Activated CD8-positive, alpha-beta memory T cell treated with anti-CD3 and anti-CD28 coated beads for 36 hours (primary cell): ENCODE measurements around the gene SERPINB5. TPM values are rescaled to one million over a fixed set of nuclear protein-coding genes. Genes with fewer than 3 reads are reported as not detected.

ENCODE experiments used
- CTCF ChIA-PET: fragments of 350-600 bp; sonication (Branson Sonifier 250); formaldehyde crosslinking; loops from one replicate; lab custom pipeline; 2021; ENCODE audit warnings: antibody characterized with exemption; lab: Charles Lee
- POLR2A ChIA-PET: fragments of 350-600 bp; sonication (Branson Sonifier 250); formaldehyde crosslinking; loops from one replicate; lab custom pipeline; 2021; ENCODE audit warnings: antibody characterized with exemption; lab: Charles Lee
- total RNA-seq, 2 experiments: library from RNA; stranded (reverse); gene quantifications; one replicate each; pipeline ENCODE4 v1.2.3, GENCODE V29; 2021

SERPINB5 gene
- total RNA-seq, 2 experiments from 2014 or later: not detected

- ChIA-PET CTCF (interaction anchor here (1.0 kb wide), 1 partner anchor 421 kb away, joined by 4 read pairs; no protein-coding TSS in a partner anchor), POLR2A (interaction anchor here (0.6 kb wide), 1 partner anchor 35 kb away, joined by 4 read pairs; no protein-coding TSS in a partner anchor)
Measured at GRCh38 chr18:63514888-63515678, 38.3 kb downstream of the SERPINB5 start.

DNA sequence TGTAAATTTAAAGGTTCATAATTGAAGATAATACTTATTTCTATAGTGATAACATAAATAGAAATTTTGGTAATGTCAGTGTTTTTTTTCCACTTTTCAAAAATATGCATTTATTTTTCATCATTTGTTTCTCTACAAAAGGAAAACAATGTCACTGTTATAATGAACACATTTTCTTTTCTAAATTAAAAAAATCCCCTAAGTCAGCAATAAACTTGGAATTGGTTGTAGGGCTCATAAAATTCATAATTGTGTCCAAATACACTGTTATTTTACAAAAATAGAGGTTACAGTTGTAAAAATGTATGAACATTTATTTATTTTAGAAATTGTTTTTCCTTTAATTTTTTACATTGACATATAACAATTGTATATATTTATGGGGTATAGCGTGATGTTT lies 39.0 kb downstream of the SERPINB5 start:
- ChIA-PET CTCF (no interaction called here), POLR2A (no interaction called here)

GRCh38 chr18:63518178-63519012 lies 41.6 kb downstream of the SERPINB5 start:
- POLR2A ChIA-PET: no interaction called here
- CTCF ChIA-PET: interaction anchor here (0.8 to 2.8 kb wide), 16 partner anchors 8 to 464 kb away, joined by 3 to 17 read pairs (median 4); no protein-coding TSS in a partner anchor

DNA sequence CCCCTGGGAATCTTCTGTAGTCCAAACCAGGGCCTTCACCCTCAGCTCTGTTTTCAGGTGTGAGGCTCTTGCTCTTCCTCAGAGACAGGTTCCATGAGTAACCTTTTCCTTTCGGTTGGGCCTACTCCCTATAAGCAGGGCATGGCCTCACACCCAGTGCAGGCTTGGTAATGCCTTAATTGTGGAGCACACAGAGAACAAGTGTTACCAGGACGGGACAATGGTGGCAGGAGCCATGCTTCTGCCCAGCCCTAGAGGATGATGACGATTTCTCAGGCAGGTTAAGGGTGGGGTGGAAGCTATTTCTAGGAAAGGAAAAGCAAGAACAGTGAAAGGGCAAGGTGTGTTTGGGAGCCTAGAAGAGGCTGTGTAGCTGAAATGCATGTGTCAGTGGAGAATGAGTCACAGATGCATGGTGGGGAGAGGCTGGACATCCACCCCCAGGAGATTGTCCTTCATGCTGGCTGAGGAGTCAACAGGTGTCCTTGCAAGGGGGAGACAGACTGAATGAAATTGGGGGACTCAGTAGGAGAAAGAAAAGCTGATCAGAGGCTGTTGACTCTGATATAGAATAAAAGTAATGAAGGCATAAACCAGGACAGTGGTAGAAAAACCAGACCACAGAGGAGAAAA lies 43.4 kb downstream of the SERPINB5 start:
- ChIA-PET POLR2A (no interaction called here), CTCF (interaction anchor here (2.8 kb wide), 1 partner anchor 416 kb away, joined by 17 read pairs; no protein-coding TSS in a partner anchor)

DNA sequence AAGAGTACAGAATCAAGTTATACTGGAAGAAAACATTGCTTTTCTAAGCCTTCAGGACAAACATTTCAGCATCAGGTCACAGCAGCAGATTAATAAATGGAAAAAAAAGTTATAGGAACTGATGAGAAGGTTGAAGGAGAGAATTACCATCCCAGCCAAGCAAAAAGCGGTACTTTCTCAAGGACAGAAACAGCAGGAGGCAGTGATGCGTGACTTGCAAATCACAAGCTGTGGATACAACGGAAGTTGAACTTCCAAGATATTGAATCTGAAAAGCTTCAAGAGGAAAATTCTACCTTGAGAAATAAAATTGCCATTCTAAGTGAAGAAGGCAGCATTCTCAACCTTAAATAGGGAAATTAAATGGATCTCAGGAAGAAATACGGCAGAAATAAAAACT lies 46.9 kb downstream of the SERPINB5 start:
- ChIA-PET CTCF (no interaction called here), POLR2A (no interaction called here)

GRCh38 chr18:63527251-63527650 lies 50.5 kb downstream of the SERPINB5 start:
- CTCF ChIA-PET: interaction anchor here (2.0 kb wide), 1 partner anchor 9 kb away, joined by 5 read pairs; no protein-coding TSS in a partner anchor
- POLR2A ChIA-PET: no interaction called here

GRCh38 chr18:63528863-63529492 lies 52.2 kb downstream of the SERPINB5 start:
- ChIA-PET CTCF (no interaction called here), POLR2A (no interaction called here)

DNA sequence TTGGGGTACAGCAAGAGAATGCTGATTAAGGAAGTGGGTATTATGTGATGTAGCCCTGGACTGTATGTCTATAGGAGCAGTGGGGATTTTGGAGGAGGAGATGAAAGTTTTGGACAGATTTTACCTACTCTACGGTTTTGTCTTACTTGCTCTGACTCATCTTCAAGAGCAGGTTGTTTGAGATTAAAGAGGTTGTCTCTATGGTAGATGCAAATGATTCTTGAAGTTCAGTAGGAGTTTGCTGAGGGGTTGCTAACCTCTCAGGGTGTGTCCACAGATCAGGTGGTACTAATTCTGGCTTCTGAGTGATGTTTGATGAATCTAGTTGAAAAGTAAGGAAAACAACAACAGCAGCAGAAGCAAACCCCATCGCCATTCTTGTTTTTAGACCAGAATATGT lies 55.7 kb downstream of the SERPINB5 start:
- POLR2A ChIA-PET: no interaction called here
- CTCF ChIA-PET: no interaction called here

GRCh38 chr18:63534615-63535014 lies 57.9 kb downstream of the SERPINB5 start:
- CTCF ChIA-PET: no interaction called here

DNA sequence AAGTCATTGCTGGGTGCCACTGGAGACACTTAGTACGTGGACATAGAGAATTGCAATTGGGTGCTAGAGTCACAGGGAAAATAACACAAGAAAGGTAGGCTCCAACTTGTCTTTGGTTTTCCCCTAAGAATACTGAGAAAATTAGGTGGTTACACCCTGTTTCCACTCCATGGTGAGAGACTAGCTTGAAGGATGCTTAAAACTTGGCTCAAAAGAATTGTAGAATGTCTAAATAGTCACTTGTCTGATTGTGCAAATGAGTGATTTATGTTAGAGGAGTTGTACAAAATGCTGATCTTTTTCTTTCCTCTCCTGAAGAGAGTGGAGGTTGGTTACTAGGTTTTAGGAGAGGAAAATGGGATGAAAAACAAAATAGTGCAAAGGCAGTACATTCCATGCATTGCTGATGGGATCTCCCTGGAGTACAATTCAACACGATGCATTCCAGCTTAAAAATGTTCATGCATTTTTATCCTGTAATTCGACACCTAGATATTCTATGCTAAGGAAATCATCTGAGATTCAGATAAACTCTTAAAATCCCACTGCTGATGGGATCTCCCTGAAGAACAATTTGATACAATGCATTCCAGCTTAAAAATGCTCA lies 63.2 kb downstream of the SERPINB5 start:
- CTCF ChIA-PET: no interaction called here
- POLR2A ChIA-PET: no interaction called here

More at GRCh38 chr18:63534615-63535014, 57.9 kb downstream of the SERPINB5 start:
- POLR2A ChIA-PET: no interaction called here

- ChIA-PET CTCF (no interaction called here), POLR2A (no interaction called here)
Measured at GRCh38 chr18:63542069-63542468, 65.3 kb downstream of the SERPINB5 start, which contains the start of gene SERPINB12. SERPINB12 (plus strand) TSS chr18:63542369; CDS start chr18:63556160, 13,791 bp downstream.

DNA sequence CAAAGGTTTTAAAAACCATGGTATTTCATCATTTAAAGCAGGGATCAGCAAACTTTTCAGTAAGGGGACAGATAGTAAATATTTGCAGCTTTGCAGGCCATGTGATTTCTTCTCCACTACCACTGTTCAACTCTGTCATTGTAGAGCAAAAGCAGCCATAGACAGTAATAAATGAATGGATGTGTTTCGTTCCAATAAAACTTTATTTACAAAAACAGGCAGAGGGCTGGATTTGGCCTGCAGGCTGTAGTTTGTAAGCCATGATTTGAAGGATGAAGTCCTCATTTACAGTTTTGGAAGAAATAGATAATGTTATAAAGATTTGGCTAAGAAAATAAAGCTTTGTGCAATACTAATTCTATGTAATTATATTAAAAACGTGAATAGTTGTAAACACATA lies 67.3 kb downstream of the SERPINB5 start:
- POLR2A ChIA-PET: no interaction called here
- CTCF ChIA-PET: no interaction called here

GRCh38 chr18:63545000-63545399 lies 68.2 kb downstream of the SERPINB5 start:
- ChIA-PET CTCF (no interaction called here), POLR2A (no interaction called here)

GRCh38 chr18:63550068-63550467 lies 73.3 kb downstream of the SERPINB5 start:
- ChIA-PET POLR2A (interaction anchor here (0.5 kb wide), 1 partner anchor 35 kb away, joined by 4 read pairs; no protein-coding TSS in a partner anchor), CTCF (interaction anchor here (1.0 kb wide), 1 partner anchor 31 kb away, joined by 3 read pairs; no protein-coding TSS in a partner anchor)

DNA sequence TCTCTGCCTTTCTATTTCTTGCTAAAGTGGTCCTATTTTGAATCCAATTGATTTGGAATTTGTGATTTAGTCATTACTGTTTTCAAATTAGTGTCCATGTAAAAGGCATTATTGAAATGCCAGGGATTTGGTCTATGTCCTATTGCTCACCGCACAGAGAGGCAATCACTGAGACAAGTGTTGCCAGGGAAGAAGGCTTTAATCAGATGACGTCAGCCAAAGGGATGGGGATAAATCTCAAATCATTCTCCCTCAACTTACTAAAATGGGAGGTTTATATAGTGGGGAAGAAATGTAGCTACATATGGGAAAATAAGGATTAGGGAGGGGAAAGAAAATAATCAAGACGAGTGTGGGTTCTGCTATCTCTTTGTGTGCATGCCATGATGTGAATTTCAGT lies 75.0 kb downstream of the SERPINB5 start:
- ChIA-PET CTCF (no interaction called here), POLR2A (no interaction called here)

DNA sequence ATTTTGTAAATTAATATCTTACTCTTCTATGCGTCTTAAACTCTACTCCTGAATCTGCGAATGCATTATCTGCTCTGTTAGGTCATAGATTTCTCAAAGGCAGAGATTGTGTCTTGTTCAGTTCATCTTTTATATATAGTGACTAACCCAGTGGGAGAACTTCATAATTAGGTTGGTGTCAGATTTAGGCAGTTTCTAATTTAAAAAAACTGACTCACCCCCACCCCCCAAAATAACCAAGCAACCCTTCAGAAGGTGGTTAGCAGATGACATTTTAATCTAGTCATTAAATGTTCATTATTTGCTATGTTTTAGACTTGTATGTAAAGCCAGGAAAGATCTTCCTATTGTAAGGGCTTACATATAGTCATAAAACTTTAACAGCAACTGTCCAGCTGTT lies 75.8 kb downstream of the SERPINB5 start:
- POLR2A ChIA-PET: no interaction called here
- CTCF ChIA-PET: no interaction called here

DNA sequence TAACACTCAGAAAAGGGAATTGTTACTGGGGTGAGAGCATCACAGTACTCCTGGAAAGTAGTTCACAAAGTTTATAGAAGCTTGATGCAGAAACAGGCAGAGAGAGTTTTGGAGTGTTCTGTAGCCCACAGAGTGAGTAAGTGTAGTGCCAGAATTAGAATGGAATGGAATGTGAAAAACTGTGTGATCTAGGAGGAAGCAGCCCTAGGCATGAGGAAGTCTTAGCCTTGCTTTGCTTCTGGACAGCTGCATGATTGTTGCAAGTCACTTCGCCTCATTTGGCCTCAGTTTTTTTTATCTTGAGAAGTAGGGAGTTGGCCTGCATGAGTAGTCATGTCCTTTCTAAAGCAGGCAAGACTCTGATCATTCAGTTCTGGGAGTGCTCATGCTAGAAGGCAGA lies 76.3 kb downstream of the SERPINB5 start:
- CTCF ChIA-PET: no interaction called here
- POLR2A ChIA-PET: no interaction called here
